Measurements from ENCODE around the gene ERG.

ERG gene

DNA sequence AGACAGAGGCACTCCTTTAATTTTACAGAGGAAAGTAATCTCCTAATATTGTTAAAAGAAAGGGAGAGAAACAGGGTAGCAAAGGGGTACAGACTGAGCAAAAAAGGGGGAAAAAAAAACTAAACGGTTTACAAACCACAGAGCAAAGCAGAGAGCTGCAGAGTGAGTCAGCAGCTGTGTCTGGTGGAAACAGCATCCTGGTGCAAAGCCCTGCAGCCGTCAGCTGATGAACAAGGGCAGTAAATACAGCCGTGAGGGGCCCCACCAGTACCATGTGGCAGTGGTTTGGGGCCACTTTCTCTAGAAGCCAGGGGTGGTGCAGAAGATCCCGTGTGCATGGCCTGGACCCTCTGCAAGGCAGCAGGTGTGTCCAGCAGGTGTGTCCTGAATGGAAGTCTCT lies 111.3 kb downstream of the ERG start:
- Histone ChIP-seq H3K4me3 (ENCODE audit: low read length) (no peak overlapping the region), H3K9me3 (ENCODE audit: insufficient read depth, low read depth, low read length) (no peaks in the 10 kb centered on the region), H3K27ac (ENCODE audit: low read length) (no peak overlapping the region), H3K36me3 (ENCODE audit: insufficient read depth, low read depth, low read length) (no peaks in the 10 kb centered on the region), H3K27me3 (ENCODE audit: insufficient read depth, low read length) (no peaks in the 10 kb centered on the region), H3K4me1 (ENCODE audit: insufficient read depth, low read length) (no peaks in the 10 kb centered on the region; the same call in 1 of the 2 replicates), H3K9ac (ENCODE audit: low read depth, low read length) (no peak overlapping the region)

DNA sequence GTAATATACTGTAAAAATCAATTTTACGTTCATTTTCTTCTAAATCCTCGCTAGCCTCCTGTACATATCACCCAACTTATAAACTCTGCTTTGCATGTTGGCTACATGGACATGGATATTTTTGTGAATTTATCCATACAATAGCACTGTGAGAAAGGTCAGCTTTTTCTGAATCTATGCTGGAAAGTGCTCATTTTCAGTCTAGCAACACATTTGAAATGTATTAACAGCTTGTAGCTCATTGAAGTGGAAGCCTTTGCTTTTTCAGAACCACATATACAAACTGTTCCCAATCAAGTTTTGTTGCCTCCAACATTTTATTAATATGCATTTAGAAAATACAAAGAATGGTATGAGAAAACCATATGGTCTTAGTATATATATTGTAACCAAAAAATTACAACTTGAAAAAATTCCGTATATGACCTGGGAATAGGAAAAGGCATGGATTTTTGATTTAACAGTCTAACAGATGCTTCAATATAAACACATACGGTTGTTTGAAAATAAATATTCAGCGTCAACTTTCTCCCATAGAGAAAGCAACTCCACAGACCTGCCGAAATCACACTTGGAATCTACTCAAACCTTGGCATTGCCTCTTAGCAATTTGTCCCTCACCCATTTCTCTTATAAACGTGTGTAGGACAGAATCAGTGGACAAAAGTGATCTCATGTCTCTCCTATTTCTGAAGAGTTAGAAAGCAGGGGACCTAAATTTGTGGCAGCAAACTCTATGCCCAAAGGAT lies 112.7 kb downstream of the ERG start:
- no peak overlapping the region for H3K27ac ChIP-seq (ENCODE audit: low read length)
- no peaks in the 10 kb centered on the region for H3K9me3 ChIP-seq (ENCODE audit: insufficient read depth, low read depth, low read length)
- H3K9ac ChIP-seq (ENCODE audit: low read depth, low read length): no peak overlapping the region
- no peaks in the 10 kb centered on the region for H3K36me3 ChIP-seq (ENCODE audit: insufficient read depth, low read depth, low read length)
- no peaks in the 10 kb centered on the region for H3K27me3 ChIP-seq (ENCODE audit: insufficient read depth, low read length)
- no peaks in the 10 kb centered on the region for H3K4me1 ChIP-seq (ENCODE audit: insufficient read depth, low read length)
- H3K4me3 ChIP-seq (ENCODE audit: low read length): no peak overlapping the region

DNA sequence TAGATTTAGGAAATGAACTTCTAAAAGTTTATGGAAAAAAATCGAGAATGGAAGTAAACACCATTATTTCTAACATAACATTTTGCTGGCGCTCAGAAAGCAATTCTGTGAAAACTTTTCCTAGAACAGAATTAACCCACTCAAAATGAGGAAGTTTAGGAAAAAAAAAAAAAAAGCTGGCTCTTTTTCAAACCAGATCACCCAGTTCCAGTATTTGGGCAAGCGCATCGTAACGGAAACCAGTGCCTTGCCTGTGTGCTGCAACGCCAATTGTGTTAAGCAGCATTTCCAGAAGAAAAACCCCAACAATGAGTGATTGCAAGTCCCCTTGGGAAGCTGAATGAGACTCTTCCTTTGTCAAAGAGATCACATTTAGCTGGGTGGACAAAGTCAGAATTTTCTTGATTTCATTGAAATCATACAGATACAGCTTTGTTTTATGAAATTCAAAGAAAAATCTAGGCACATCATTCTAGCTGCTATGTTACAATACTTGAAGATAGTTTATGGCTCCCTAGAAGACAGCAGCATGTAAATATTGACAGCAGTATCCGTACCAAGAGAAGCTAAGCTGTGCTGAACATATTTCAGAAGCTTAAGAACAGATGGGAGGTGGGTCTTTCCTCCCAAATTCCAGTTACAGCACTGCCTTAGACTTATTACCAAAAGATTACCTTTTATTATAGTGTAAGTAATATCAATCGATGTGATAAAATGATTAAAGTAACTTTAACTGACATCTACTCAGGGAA lies 113.4 kb downstream of the ERG start:
- Histone ChIP-seq H3K4me1 (ENCODE audit: insufficient read depth, low read length) (no peaks in the 10 kb centered on the region), H3K4me3 (ENCODE audit: low read length) (no peak overlapping the region), H3K9me3 (ENCODE audit: insufficient read depth, low read depth, low read length) (no peaks in the 10 kb centered on the region), H3K27me3 (ENCODE audit: insufficient read depth, low read length) (no peaks in the 10 kb centered on the region), H3K27ac (ENCODE audit: low read length) (no peak overlapping the region), H3K9ac (ENCODE audit: low read depth, low read length) (no peak overlapping the region), H3K36me3 (ENCODE audit: insufficient read depth, low read depth, low read length) (no peaks in the 10 kb centered on the region)

DNA sequence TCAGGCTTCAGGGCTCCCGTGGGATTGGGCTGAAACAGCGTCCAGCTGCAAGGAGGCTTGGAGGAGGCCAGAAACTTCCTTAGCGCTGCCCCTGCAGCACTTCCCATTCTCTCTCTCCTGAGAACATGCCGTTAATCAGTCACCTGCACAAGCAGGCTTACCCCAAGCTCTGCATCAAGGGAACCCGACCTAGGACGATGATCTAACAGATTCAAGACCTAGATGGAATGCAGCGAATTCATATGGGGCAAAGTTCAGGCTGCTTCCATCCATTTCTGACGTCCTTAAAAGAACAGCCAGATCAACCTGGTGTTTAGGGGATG lies 114.1 kb downstream of the ERG start:
- H3K27ac ChIP-seq (ENCODE audit: low read length): no peak overlapping the region
- H3K27me3 ChIP-seq (ENCODE audit: insufficient read depth, low read length): no peaks in the 10 kb centered on the region
- no peak overlapping the region for H3K4me3 ChIP-seq (ENCODE audit: low read length)
- no peaks in the 10 kb centered on the region for H3K36me3 ChIP-seq (ENCODE audit: insufficient read depth, low read depth, low read length)
- H3K4me1 ChIP-seq (ENCODE audit: insufficient read depth, low read length): no peaks in the 10 kb centered on the region
- H3K9ac ChIP-seq (ENCODE audit: low read depth, low read length): no peak overlapping the region
- no peaks in the 10 kb centered on the region for H3K9me3 ChIP-seq (ENCODE audit: insufficient read depth, low read depth, low read length)

DNA sequence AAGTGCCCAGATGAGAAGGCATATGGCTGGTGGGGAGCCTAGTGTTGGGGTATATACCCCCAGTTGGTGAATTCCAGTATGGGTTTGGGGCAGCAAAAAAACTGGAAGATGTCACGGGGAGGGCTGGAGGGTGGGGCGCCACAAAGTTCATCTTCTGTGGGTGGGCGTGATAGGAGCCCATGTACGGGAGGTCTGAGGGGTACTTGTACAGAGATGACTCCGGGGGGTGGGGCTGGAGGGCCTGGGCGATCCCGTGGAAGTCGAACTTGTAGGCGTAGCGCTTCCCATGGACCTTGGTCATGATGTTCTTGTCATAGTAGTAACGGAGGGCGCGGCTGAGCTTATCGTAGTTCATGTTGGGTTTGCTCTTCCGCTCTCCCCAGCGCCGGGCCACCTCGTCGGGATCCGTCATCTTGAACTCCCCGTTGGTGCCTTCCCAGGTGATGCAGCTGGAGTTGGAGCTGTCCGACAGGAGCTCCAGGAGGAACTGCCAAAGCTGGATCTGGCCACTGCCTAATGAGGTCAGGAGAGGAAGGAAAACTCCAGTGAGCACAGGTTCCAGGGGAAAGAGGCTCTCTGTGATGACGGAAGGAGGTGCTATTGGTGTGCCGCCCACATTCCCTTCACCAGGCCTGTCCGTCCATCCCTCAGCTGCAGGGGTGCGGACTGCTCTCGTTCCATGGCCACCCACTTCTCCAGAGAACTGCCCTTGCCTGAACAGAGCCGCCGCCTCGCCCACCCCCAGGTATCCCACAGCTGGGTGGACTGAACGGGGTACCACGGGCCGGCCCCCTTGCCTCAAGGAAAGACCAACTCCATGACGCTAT lies 114.7 kb downstream of the ERG start:
- Histone ChIP-seq H3K4me3 (ENCODE audit: low read length) (no peak overlapping the region), H3K9ac (ENCODE audit: low read depth, low read length) (no peak overlapping the region), H3K27ac (ENCODE audit: low read length) (no peak overlapping the region), H3K36me3 (ENCODE audit: insufficient read depth, low read depth, low read length) (no peaks in the 10 kb centered on the region), H3K4me1 (ENCODE audit: insufficient read depth, low read length) (no peaks in the 10 kb centered on the region), H3K27me3 (ENCODE audit: insufficient read depth, low read length) (no peaks in the 10 kb centered on the region), H3K9me3 (ENCODE audit: insufficient read depth, low read depth, low read length) (no peaks in the 10 kb centered on the region)

DNA sequence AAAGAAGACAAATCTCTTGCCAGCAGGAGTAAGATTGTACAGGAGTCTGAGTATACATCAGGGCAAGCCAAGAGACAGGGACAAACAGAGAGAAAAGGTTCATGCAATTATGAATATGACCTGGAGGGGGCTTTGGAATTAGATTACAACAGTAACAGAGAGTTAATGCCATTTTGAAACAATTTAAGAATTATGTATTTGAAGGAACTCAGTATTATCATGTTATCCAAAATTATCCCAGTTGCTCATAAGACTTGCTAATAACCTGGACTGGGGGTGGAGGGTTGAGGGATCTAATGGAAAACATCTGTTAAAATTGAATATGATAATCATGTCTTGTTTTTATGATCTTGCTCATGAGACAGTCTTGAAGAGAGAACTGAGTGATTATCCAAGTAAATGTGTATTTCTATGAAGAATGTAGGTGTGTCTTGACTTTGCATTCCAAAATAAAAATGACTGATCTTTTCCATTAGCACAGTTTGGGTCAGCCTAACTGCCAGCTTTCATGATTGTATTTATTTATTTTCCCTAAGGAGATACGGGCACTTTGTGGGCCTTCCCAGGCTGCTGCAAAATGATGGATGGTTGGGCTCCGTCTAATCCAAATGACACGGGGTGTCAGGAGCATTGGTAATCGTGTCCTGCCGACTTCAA lies 117.7 kb downstream of the ERG start:
- H3K4me1 ChIP-seq (ENCODE audit: insufficient read depth, low read length): no peaks in the 10 kb centered on the region
- no peak overlapping the region for H3K27ac ChIP-seq (ENCODE audit: low read length)
- no peak overlapping the region for H3K9ac ChIP-seq (ENCODE audit: low read depth, low read length)
- H3K36me3 ChIP-seq (ENCODE audit: insufficient read depth, low read depth, low read length): no peaks in the 10 kb centered on the region
- no peaks in the 10 kb centered on the region for H3K27me3 ChIP-seq (ENCODE audit: insufficient read depth, low read length)
- H3K9me3 ChIP-seq (ENCODE audit: insufficient read depth, low read depth, low read length): no peaks in the 10 kb centered on the region
- no peak overlapping the region for H3K4me3 ChIP-seq (ENCODE audit: low read length)

DNA sequence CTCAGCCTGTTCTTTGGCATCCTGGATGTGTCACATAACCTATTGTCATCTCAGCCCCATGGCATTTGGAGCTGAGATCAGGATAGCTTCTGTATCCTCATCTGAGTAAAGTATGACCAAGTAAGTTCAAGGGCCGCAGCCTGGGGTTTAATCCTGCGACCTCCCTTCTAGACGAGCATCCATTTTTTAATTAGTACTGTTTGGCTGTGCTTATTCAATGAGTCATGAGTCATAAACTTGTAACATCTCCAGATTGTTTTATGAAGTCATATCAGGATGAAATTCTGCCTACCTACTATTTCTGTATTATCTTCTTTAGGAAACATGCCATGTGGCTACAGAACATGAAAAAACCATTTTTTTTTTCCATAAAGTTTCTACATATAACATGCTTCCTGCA lies 119.1 kb downstream of the ERG start:
- H3K4me1 ChIP-seq (ENCODE audit: insufficient read depth, low read length): no peaks in the 10 kb centered on the region
- no peak overlapping the region for H3K27ac ChIP-seq (ENCODE audit: low read length)
- no peak overlapping the region for H3K4me3 ChIP-seq (ENCODE audit: low read length)
- H3K36me3 ChIP-seq (ENCODE audit: insufficient read depth, low read depth, low read length): no peaks in the 10 kb centered on the region
- no peaks in the 10 kb centered on the region for H3K27me3 ChIP-seq (ENCODE audit: insufficient read depth, low read length)
- H3K9ac ChIP-seq (ENCODE audit: low read depth, low read length): no peak overlapping the region
- peaks cover 2% of the 10 kb centered on the region; the same call in 1 of the 2 replicates for H3K9me3 ChIP-seq (ENCODE audit: insufficient read depth, low read depth, low read length)

DNA sequence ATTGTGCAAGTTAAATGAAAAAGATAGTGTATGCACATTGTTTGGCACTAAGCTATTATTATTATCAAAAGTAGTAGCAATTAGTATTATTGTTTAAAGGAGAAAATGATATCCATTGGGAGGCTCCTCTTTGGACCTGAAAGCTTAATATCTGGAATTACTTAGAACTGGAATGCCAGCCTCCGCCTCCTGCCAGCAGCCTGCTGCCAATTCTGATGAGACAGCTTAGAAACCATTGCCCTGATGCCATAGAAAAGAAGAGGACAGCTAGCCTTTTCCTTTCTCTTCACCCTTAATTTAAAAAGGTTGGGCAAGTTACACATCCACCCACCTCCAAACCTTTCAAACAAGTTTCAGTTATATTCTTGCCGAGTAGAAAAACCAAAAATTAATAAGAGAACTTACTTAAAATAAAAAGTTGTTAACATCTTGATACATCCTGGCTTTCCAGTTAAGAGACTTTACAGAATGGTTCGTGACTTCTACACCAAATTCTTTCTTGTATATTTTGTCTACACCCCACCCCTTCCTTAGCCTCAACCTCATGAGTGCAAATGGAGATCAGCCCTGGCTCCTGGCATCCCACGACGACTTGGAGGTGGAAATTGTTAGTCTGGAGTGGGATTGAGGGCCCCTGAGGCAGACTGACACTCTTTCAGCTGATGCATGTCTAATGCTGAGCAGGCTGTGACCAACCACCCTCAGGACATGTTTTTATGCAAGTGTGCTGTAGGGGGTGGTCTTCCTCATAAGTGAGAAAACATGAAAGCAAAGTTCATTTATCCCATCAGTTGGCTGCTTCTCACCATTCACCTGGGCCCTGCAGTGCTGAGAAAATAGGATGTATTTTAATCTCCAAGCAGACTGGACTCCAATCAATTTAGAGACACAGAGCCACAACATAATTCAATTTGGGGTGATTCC lies 120.8 kb downstream of the ERG start:
- H3K9ac ChIP-seq (ENCODE audit: low read depth, low read length): no peak overlapping the region
- no peak overlapping the region for H3K27ac ChIP-seq (ENCODE audit: low read length)
- no peaks in the 10 kb centered on the region for H3K4me1 ChIP-seq (ENCODE audit: insufficient read depth, low read length)
- H3K27me3 ChIP-seq (ENCODE audit: insufficient read depth, low read length): no peaks in the 10 kb centered on the region
- H3K9me3 ChIP-seq (ENCODE audit: insufficient read depth, low read depth, low read length): peaks cover 5% of the 10 kb centered on the region; the same call in 1 of the 2 replicates
- no peaks in the 10 kb centered on the region for H3K36me3 ChIP-seq (ENCODE audit: insufficient read depth, low read depth, low read length)
- H3K4me3 ChIP-seq (ENCODE audit: low read length): no peak overlapping the region

DNA sequence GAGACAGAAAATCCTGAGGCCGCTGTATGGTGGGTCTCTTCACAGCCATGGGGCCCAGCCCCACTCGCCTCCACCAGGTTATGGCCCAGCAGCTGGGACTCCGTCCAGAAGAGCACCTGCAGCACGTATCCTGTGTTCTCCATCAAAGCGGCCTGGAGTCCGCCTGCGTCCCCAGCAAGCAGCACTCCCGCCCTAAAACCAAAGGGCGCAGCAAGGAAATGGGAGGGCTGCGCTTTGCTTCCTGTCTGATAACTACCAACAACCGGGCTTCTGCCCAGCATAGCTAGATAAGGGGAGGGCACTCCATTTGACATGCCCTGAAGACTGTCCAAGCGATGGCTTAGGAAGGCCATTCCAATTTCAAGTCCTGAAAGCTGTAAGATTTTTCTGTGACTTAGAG lies 121.6 kb downstream of the ERG start:
- Histone ChIP-seq H3K9me3 (ENCODE audit: insufficient read depth, low read depth, low read length) (peaks cover 5% of the 10 kb centered on the region), H3K27me3 (ENCODE audit: insufficient read depth, low read length) (no peaks in the 10 kb centered on the region), H3K9ac (ENCODE audit: low read depth, low read length) (no peak overlapping the region), H3K4me3 (ENCODE audit: low read length) (no peak overlapping the region), H3K27ac (ENCODE audit: low read length) (no peak overlapping the region), H3K4me1 (ENCODE audit: insufficient read depth, low read length) (no peaks in the 10 kb centered on the region), H3K36me3 (ENCODE audit: insufficient read depth, low read depth, low read length) (no peaks in the 10 kb centered on the region)

DNA sequence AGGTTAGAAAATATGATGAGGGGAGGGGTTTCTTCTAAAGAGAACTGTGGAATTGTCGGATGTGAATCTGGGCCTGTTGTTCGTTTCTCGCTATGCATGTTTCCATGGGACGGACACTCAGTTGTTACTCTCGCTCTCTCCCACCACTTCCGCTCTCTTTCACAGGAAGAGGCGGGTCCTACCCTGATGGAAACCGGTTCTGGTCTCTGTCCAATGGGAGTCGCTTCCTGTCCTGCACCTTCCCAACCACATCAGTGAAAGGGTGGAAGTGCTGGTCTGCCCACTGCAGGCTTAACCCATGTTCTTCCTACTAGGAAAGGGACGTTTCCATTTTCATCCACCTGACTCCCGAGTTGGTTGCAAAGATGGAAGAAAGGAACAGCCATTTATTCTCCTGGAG lies 122.0 kb downstream of the ERG start:
- Histone ChIP-seq H3K9ac (ENCODE audit: low read depth, low read length) (no peak overlapping the region), H3K36me3 (ENCODE audit: insufficient read depth, low read depth, low read length) (no peaks in the 10 kb centered on the region), H3K4me1 (ENCODE audit: insufficient read depth, low read length) (no peaks in the 10 kb centered on the region), H3K4me3 (ENCODE audit: low read length) (no peak overlapping the region), H3K27me3 (ENCODE audit: insufficient read depth, low read length) (no peaks in the 10 kb centered on the region), H3K27ac (ENCODE audit: low read length) (no peak overlapping the region), H3K9me3 (ENCODE audit: insufficient read depth, low read depth, low read length) (peaks cover 5% of the 10 kb centered on the region)

DNA sequence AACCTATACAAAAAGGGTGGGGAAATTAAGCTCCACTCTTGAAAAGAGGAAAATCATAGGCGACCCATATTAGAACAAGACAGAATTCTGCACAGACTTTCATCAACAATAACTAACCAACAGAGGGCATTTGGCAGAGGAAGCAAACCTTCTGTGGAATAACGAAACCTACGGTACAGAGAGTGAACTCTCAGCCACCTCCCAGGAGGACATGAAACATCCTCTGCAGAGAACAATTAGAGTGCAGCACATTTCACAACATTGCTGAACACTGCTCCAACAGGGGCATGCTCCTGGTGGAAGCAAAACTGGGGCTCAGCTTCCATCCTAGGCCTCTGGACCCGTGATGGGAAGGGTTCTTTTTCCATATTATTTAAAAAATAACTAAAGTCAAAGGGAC lies 130.6 kb downstream of the ERG start:
- H3K9ac ChIP-seq (ENCODE audit: low read depth, low read length): no peak overlapping the region
- H3K4me1 ChIP-seq (ENCODE audit: insufficient read depth, low read length): no peaks in the 10 kb centered on the region
- H3K27ac ChIP-seq (ENCODE audit: low read length): no peak overlapping the region
- H3K27me3 ChIP-seq (ENCODE audit: insufficient read depth, low read length): no peaks in the 10 kb centered on the region
- no peaks in the 10 kb centered on the region; the same call in 1 of the 2 replicates for H3K9me3 ChIP-seq (ENCODE audit: insufficient read depth, low read depth, low read length)
- no peak overlapping the region for H3K4me3 ChIP-seq (ENCODE audit: low read length)
- no peaks in the 10 kb centered on the region for H3K36me3 ChIP-seq (ENCODE audit: insufficient read depth, low read depth, low read length)

Measured in iPS-20b (cell line).